ENCODE measurements around the gene GPC5.

Gene GPC5

DNA sequence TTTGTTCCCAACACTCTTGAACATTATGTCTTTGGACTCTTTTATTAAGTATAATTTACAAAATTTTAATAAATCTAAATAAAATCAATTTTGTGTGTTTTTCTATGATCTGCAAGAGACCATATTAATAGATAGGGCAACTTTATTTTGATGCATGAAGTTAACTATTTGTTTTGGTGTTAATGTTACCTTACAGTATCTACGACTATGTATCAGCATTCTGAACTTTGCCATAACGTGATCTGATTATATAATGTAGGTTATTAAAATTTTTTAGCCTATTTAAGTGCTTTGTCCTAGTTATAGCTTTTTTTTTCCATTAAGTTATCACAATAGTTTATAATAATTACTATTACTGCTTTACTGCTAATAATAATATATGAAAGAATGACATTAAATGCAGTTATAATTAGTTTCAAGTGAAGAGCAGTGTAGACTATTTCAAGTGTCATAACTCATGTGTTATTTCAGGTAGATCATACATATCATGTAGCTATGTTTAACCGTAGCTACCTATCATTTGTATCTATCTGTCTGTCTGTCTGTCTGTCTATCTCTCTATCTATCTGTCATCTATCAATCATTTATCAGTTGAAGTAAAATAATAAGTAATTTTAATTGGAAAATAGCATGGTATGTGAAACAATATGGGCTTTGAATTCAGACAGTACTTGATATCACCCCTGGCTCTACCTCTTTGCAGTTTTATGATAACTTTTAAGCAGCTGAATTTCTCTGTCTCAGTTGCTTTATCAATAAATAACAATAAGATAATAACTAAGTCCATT lies 229.7 kb downstream of the GPC5 start:
- no peak for DNase-seq (ENCODE audit: low read depth in 2 of 2)
- H3K4me3 ChIP-seq (replicated peaks in 1 of 2; ENCODE audit: low read depth in 2 of 2, low read length in 2 of 2), result no peak overlapping the region
- TF ChIP-seq, protein P1, sequence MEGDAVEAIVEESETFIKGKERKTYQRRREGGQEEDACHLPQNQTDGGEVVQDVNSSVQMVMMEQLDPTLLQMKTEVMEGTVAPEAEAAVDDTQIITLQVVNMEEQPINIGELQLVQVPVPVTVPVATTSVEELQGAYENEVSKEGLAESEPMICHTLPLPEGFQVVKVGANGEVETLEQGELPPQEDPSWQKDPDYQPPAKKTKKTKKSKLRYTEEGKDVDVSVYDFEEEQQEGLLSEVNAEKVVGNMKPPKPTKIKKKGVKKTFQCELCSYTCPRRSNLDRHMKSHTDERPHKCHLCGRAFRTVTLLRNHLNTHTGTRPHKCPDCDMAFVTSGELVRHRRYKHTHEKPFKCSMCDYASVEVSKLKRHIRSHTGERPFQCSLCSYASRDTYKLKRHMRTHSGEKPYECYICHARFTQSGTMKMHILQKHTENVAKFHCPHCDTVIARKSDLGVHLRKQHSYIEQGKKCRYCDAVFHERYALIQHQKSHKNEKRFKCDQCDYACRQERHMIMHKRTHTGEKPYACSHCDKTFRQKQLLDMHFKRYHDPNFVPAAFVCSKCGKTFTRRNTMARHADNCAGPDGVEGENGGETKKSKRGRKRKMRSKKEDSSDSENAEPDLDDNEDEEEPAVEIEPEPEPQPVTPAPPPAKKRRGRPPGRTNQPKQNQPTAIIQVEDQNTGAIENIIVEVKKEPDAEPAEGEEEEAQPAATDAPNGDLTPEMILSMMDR (IDR thresholded peaks at IDR 0.05; ENCODE audit: low read depth, low read length), result no peak

DNA sequence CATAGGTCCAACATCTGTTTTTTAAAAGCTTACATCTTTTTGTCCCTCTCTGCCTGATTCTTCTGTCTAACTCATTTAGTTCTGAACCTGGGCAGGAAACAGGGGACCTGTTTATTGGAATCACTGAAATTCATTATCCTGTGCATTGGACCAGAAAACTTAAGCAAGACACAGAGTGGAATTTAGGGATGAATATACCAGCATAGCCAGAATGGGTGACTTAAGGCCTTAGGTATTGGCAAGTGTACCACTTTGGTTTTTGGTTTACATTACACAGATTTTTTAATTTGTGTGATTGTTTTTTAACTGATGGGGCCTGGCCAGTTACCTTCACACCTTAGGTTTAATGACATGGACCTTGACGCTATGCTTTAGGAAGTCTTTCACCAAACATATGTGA lies 232.5 kb downstream of the GPC5 start:
- DNase-seq (ENCODE audit: low read depth in 2 of 2), result no peak
- H3K4me3 ChIP-seq (replicated peaks in 1 of 2; ENCODE audit: low read depth in 2 of 2, low read length in 2 of 2), result no peak overlapping the region
- TF ChIP-seq, protein P1 (IDR thresholded peaks at IDR 0.05; ENCODE audit: low read depth, low read length), result no peak

DNA sequence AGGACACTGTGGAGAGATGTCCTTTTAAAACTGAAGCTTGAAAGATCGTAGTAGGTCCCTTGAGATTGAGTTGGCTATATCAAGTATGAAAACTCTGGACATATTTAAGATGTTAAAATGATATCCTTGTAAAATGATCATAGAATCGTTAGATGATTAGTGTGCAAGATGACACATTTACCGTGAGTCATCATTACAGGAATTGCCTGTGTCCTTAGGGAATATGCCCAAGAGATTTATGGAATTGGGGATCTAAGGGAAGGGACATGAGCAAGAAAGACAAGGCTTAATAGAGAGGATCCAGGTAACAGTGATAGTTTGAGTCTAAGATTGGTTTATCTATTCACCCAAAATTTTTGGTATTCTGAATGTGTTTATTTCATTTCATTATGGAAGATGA lies 233.7 kb downstream of the GPC5 start:
- no peak overlapping the region for H3K4me3 ChIP-seq (replicated peaks in 1 of 2; ENCODE audit: low read depth in 2 of 2, low read length in 2 of 2)
- no peak for DNase-seq (ENCODE audit: low read depth in 2 of 2)
- TF ChIP-seq, protein P1 (IDR thresholded peaks at IDR 0.05; ENCODE audit: low read depth, low read length), result no peak

DNA sequence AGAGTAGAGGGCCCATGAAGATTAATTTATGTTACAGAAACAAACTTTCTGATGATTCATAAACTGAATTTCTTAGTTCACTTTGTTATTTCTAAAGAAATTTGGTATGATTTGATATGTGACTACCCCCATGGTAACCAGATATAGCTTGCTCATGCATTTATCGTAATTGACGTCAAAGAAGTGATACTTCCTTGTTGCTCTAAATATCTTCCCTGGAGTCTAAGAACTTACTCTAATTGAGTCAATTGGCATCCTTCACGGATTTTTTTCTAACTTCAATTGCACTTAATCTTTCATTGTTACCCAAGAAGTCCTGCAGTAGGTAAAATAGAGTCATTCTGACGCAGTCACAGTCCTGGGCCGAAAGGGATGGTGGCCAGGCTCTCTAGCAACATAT lies 240.9 kb downstream of the GPC5 start:
- TF ChIP-seq, protein P1 (IDR thresholded peaks at IDR 0.05; ENCODE audit: low read depth, low read length), result no peak
- peak in 1 of 2 donors; percentile 14 for DNase-seq (ENCODE audit: low read depth in 2 of 2)
- no peak overlapping the region for H3K4me3 ChIP-seq (replicated peaks in 1 of 2; ENCODE audit: low read depth in 2 of 2, low read length in 2 of 2)

DNA sequence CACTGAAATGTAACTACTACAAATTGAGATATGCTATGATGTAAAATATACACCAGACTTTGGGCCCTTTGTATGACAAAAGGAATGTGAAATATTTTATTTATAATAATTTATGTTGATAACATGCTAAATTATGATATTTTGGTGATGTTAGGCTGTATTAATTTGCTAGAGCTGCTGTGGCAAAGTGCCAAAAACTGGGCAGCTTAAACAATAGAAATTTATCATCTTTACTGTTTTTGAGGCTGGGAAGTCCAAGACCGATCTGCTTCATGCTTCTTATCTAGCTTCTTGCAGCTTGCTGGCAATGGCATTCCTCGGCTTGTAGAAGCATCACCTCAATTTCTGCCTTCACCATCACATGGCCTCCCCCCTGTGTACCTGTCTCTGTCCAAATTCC lies 245.0 kb downstream of the GPC5 start:
- TF ChIP-seq, protein P1 (IDR thresholded peaks at IDR 0.05; ENCODE audit: low read depth, low read length), result no peak
- H3K4me3 ChIP-seq (replicated peaks in 1 of 2; ENCODE audit: low read depth in 2 of 2, low read length in 2 of 2), result no peak overlapping the region
- no peak for DNase-seq (ENCODE audit: low read depth in 2 of 2)

DNA sequence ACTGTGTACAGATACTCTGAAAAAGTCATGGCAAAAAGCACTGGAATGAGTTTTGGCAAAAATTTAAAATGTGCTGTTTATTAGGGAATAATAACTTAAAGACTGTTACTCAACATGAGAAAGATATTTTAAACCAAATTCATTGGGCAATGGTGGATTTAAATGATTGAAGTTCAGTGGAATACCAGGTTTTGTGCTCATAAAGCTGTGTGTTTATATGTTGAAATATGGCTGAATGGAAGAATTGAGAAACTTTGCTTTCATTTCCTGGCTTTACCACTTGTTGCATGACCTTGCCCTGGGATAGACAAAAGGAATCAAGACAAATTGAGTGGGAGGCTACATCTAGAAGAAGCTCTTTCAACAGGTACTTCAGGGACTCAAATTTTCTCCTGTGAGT lies 246.4 kb downstream of the GPC5 start:
- DNase-seq (ENCODE audit: low read depth in 2 of 2), result no peak
- TF ChIP-seq, protein P1 (IDR thresholded peaks at IDR 0.05; ENCODE audit: low read depth, low read length), result no peak

More for the DNA sequence above, 246.4 kb downstream of the GPC5 start:
- H3K4me3 ChIP-seq (replicated peaks in 1 of 2; ENCODE audit: low read depth in 2 of 2, low read length in 2 of 2), result no peak overlapping the region

Measured in cardiac fibroblast (primary cell).